Spleen (tissue), 11 donors: Measurements from ENCODE around the gene NOL9. TPM values are rescaled to one million over a fixed set of nuclear protein-coding genes. Genes with fewer than 3 reads are reported as not detected.

Source experiments
- DNase-seq: peaks from one replicate; pipeline ENCODE4 v3.0.0-alpha.2; 2020
- H3K27ac ChIP-seq, 8 donors: fragments of 200-600 bp; sonication (generic) in 7 of 8; 1 replicate in 4 of 8; 2 replicates in 4 of 8; pipeline versions ENCODE4 v1.5.0 to v1.8.0; 2016 to 2021; ENCODE audit warnings: inconsistent platforms in 4 of 8, mild to moderate bottlenecking in 4 of 8, moderate library complexity in 1 of 8
- H3K27me3 ChIP-seq, 7 donors: fragments of 200-600 bp; sonication (generic) in 6 of 7; replicated peaks in 1 of 7; 1 replicate in 4 of 7; 2 replicates in 3 of 7; pipeline versions ENCODE4 v1.5.0 to v1.8.0; 2016 to 2021; ENCODE audit warnings: inconsistent platforms in 3 of 7, mild to moderate bottlenecking in 1 of 7
- H3K36me3 ChIP-seq, 6 donors: fragments of 200-600 bp; sonication (generic) in 5 of 6; 1 replicate in 4 of 6; 2 replicates in 2 of 6; pipeline versions ENCODE4 v1.5.0 to v1.8.0; 2016 to 2021; ENCODE audit warnings: inconsistent platforms in 2 of 6
- H3K4me1 ChIP-seq, 6 donors: fragments of 200-600 bp; sonication (generic) in 5 of 6; 1 replicate in 3 of 6; 2 replicates in 3 of 6; pipeline versions ENCODE4 v1.5.0 to v1.8.0; 2016 to 2021; ENCODE audit warnings: inconsistent platforms in 3 of 6
- H3K4me3 ChIP-seq, 8 donors: fragments of 200-600 bp; sonication (generic) in 7 of 8; 1 replicate in 4 of 8; 2 replicates in 4 of 8; pipeline versions ENCODE4 v1.5.0 to v1.8.0; 2016 to 2021; ENCODE audit warnings: inconsistent platforms in 4 of 8, mild to moderate bottlenecking in 4 of 8, moderate library complexity in 2 of 8
- H3K9me3 ChIP-seq, 8 donors: fragments of 200-600 bp; sonication (generic) in 7 of 8; 1 replicate in 4 of 8; 2 replicates in 4 of 8; pipeline versions ENCODE4 v1.5.0 to v1.8.0; 2016 to 2021; ENCODE audit warnings: inconsistent platforms in 4 of 8
- CTCF ChIP-seq, 11 experiments: fragments of 200-600 bp in 7 of 11; fragments of 450-650 bp in 4 of 11; sonication (generic) in 4 of 11; IDR thresholded peaks in 8 of 11; conservative IDR thresholded peaks in 3 of 11; 1 replicate in 7 of 11; 2 replicates in 4 of 11; pipeline versions ENCODE4 v1.4.0 to v1.8.0; 2016 to 2021; ENCODE audit warnings: antibody characterized with exemption in 11 of 11, inconsistent platforms in 4 of 11, mild to moderate bottlenecking in 1 of 11
- POLR2A ChIP-seq, 3 donors: fragments of 450-650 bp; IDR thresholded peaks; one replicate each; pipeline ENCODE4 v1.5.1; 2017; ENCODE audit warnings: antibody characterized with exemption in 3 of 3, mild to moderate bottlenecking in 1 of 3
- POLR2AphosphoS5 ChIP-seq, 3 donors: sonication (generic); formaldehyde crosslinking; IDR thresholded peaks; one replicate each; pipeline ENCODE4 v1.5.1; 2017; ENCODE audit warnings: antibody characterized with exemption in 3 of 3
- WGBS, 5 donors: extraction: QIAGEN DNeasy Blood & Tissue Kit in 3 of 5; methylation state at CpG; one replicate each; pipeline versions ENCODE4 v1.1.5 to v1.1.7; 2013 to 2018; 5-methylcytosine and 5-hydroxymethylcytosine counted together
- intact Hi-C: fragments of 100-400 bp; cut with DNase I; formaldehyde crosslinking; loops from one replicate; pipeline ENCODE4 v1.15.0; 2023; ENCODE audit warnings: low total_unique reads
- polyA plus RNA-seq, 3 donors: library from polyadenylated mRNA; stranded (reverse); fragments of 200-250 nt; gene quantifications; one replicate each; pipeline ENCODE4 v1.2.1, GENCODE V29; 2013
- total RNA-seq, 7 donors: library from RNA; depleted of rRNA in 3 of 7; stranded (reverse); fragments of >200 nt in 3 of 7; fragmentation: NEBNext Ultra II Directional in 4 of 7; extraction: Animal tissue kit (Norgen Biotek cat#: 25700) in 4 of 7; gene quantifications; one replicate each; pipeline versions ENCODE4 v1.1.0 to v1.2.1, GENCODE V29; 2016 to 2021
- donor health status: healthy with polysubstance abuse.
- donor health status: DM: no; HTN: no; CAD: no; lungs with moderate emphysema.
- donor health status: DM: no; HTN: no; CAD: no.
- donor health status: Bipolar disorder and iron deficiency.
- donor health status: healthy.
- donor health status: DM: no; HTN: no; CAD: no.
- donor health status: DM: yes; HTN: yes; CAD: no.

NOL9 gene
- total and polyA plus RNA-seq, 10 donors = 4.2 to 55.2 (median 41.2) TPM

GRCh38 chr1:6588128-6588892 is 34.0 kb upstream of the NOL9 start:
- intact Hi-C loops = no loop called here
- peak; percentile 15 to 71 (median 51) for TF ChIP-seq POLR2AphosphoS5 (IDR thresholded peaks at IDR 0.05)
- no peak for TF ChIP-seq CTCF (IDR thresholded peaks at IDR 0.05 in 8 of 11, conservative IDR thresholded peaks at IDR 0.05 in 3 of 11)
- no peak for TF ChIP-seq POLR2A (IDR thresholded peaks at IDR 0.05)
- H3K27me3 ChIP-seq = no peaks in the 10 kb centered on the region
- H3K4me1 ChIP-seq = peaks cover 13 to 99% (median 67%) of the 10 kb centered on the region in 6 donors
- DNase-seq = no peak
- H3K4me3 ChIP-seq = no peak overlapping the region
- peaks cover 0 to 82% (median 49%) of the 10 kb centered on the region in 6 donors for H3K36me3 ChIP-seq
- WGBS, 5 donors = 79 to 87% (median 80%) methylated on average over 16 to 25 of the region's 25 CpGs
- H3K27ac ChIP-seq = peak overlapping the region in 2 of 8 donors; percentile 7 to 13
- no peaks in the 10 kb centered on the region for H3K9me3 ChIP-seq

GRCh38 chr1:6587261-6588005 is 33.1 kb upstream of the NOL9 start:
- H3K36me3 ChIP-seq = peaks cover 0 to 73% (median 40%) of the 10 kb centered on the region in 6 donors

GRCh38 chr1:6586404-6586816 is 32.1 kb upstream of the NOL9 start:
- Histone ChIP-seq H3K36me3 (peaks cover 0 to 63% (median 34%) of the 10 kb centered on the region in 6 donors), H3K4me1 (peaks cover 21 to 99% (median 67%) of the 10 kb centered on the region in 6 donors), H3K4me3 (no peak overlapping the region), H3K27ac (no peak overlapping the region), H3K9me3 (no peaks in the 10 kb centered on the region), H3K27me3 (no peaks in the 10 kb centered on the region)
- DNase-seq = no peak
- intact Hi-C loops = no loop called here
- 89 to 97% (median 91%) methylated on average over 7 to 11 of the region's 11 CpGs for WGBS, 5 donors
- no peak for TF ChIP-seq POLR2A (IDR thresholded peaks at IDR 0.05)
- peak in 1 of 3 donors; percentile 50 for TF ChIP-seq POLR2AphosphoS5 (IDR thresholded peaks at IDR 0.05)

More at GRCh38 chr1:6587261-6588005, 33.1 kb upstream of the NOL9 start:
- no peaks in the 10 kb centered on the region for H3K27me3 ChIP-seq
- no peak for DNase-seq
- WGBS, 5 donors = 37 to 49% (median 46%) methylated on average over 10 to 13 of the region's 13 CpGs
- H3K4me3 ChIP-seq = no peak overlapping the region
- H3K27ac ChIP-seq = peak overlapping the region in 2 of 8 donors; percentile 7 to 20
- TF ChIP-seq POLR2A (IDR thresholded peaks at IDR 0.05) = no peak
- TF ChIP-seq POLR2AphosphoS5 (IDR thresholded peaks at IDR 0.05) = peak in 2 of 3 donors; percentile 53
- intact Hi-C loops = no loop called here
- no peaks in the 10 kb centered on the region for H3K9me3 ChIP-seq
- peaks cover 13 to 99% (median 67%) of the 10 kb centered on the region in 6 donors for H3K4me1 ChIP-seq

GRCh38 chr1:6585841-6586240 is 31.5 kb upstream of the NOL9 start:
- Histone ChIP-seq H3K36me3 (peaks cover 0 to 58% (median 34%) of the 10 kb centered on the region in 6 donors), H3K4me3 (no peak overlapping the region), H3K27me3 (no peaks in the 10 kb centered on the region), H3K27ac (no peak overlapping the region), H3K4me1 (peaks cover 27 to 99% (median 67%) of the 10 kb centered on the region in 6 donors), H3K9me3 (no peaks in the 10 kb centered on the region)
- no peak for DNase-seq
- 94 to 99% (median 97%) methylated on average over 7 of the region's 7 CpGs for WGBS, 5 donors
- intact Hi-C loops = no loop called here
- TF ChIP-seq POLR2AphosphoS5 (IDR thresholded peaks at IDR 0.05) (no peak), POLR2A (IDR thresholded peaks at IDR 0.05) (no peak), CTCF (IDR thresholded peaks at IDR 0.05 in 8 of 11, conservative IDR thresholded peaks at IDR 0.05 in 3 of 11) (no peak)
